ENCODE data around the gene NPHP1.
"Not testable (repeated sequence)": the region's sequence is repeated elsewhere in the genome, so short reads cannot be mapped to it uniquely, and the experiment has no call there.

NPHP1 gene

GRCh38 chr2:110197452-110197851 is 7.4 kb downstream of the NPHP1 start:
- no peak for DNase-seq

DNA sequence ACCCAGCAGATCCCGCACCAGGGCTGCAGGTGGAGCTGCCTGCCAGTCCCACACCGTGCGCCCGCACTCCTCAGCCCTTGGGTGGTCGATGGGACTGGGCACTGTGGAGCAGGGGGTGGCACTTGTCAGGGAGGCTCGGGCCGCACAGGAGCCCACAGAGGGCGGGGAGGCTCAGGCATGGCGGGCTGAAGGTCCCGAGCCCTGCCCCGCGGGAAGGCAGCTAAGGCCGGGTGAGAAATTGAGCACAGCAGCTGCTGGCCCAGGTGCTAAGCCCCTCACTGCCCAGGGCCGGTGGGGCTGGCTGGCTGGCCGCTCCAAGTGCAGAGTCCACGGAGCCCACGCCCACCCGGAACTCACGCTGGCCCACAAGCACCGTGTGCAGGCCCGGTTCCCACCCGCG is 14.6 kb downstream of the NPHP1 start:
- DNase-seq: not testable (repeated sequence)

GRCh38 chr2:110182449-110182848 is 22.4 kb downstream of the NPHP1 start:
- DNase-seq: no peak

DNA sequence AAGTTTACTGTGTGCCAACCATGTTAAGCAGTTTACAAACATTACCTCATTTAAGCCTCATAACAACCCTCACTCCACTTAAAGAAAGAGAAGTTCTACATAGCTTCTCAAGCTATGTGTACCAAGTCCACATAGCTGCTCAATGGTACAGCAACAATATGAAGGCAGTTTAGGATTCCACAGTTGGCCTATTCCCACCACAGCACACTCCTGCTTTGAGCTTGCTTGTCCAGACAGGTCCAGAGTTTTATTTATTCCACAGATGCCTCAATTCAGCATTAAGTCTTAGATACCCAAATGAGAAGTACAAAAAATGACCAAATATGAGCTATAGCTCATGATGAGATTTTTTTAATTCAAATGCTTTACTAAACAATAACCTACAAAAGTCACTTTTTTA is 24.8 kb downstream of the NPHP1 start:
- no peak for DNase-seq

- no peak for DNase-seq
Observed at GRCh38 chr2:110173523-110173922, 31.3 kb downstream of the NPHP1 start.

GRCh38 chr2:110172506-110172905 is 32.3 kb downstream of the NPHP1 start:
- no peak for DNase-seq

GRCh38 chr2:110170102-110170501 is 34.7 kb downstream of the NPHP1 start:
- no peak for DNase-seq

DNA sequence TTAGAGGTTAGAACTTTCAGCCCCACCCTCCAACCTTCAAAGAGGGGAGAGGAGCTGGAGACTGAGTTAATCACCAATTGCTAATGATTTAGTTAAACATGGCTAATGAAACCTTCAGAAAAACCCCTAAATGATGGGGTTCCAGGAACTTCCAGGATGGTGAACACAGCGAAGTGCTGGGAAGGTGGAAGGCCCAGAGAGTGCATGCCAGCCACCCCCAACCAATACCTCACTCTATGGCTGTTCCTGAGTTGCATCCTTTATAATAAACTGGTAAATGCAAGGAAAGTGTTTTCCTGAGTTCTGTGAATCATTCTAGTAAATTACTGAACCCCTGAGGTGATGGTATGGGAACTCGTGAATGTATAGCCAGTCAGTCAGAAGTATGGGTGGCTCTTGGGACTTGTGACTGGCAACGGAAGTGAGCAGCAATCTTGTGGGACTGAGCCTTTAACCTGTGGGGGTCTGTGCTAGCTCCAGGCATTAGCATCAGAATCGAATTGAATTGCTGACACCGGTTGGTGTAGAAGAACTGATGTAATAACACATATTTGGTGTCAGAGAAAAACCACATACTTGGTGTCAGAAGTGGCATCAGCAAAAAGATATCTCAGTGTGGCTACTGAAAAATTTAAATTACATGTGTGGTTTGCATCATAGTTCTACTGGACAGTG is 37.4 kb downstream of the NPHP1 start:
- DNase-seq: no peak

- DNase-seq: no peak
Observed at GRCh38 chr2:110166266-110166665, 38.5 kb downstream of the NPHP1 start.

DNA sequence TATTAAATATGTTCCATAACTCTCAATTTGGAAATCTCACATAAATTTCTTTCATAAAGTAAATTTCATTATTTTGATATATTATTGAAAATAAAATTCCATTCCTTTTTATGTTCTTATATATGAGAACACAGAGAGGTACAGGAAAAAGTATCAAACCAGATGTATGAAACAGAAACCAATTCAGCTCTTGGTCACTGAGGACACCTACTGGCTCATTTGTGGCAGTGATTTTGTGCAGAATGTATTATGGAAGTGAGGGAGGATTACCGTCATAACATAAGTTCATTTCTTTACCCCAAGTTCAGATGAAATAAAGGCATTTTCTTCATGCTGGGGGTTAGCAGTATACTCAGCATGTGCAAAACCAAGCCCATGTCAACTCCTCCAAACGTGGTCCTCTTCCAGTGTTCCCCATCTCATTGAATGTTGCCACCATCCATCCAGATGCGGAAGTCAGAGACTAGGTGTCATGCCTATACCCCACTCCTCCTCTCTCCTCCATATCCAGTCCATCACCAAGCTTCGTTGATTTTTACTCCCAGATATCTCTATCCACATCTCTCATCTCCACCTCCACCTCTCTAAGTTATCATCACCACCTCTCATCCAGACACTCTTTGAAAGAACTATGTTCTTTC is 47.5 kb downstream of the NPHP1 start:
- peak; percentile 18 to 26 for DNase-seq

- DNase-seq: not testable (repeated sequence)
Observed at GRCh38 chr2:110154828-110155227, 50.0 kb downstream of the NPHP1 start.

- DNase-seq: not testable (repeated sequence)
Observed at GRCh38 chr2:110154188-110154587, 50.6 kb downstream of the NPHP1 start.

DNA sequence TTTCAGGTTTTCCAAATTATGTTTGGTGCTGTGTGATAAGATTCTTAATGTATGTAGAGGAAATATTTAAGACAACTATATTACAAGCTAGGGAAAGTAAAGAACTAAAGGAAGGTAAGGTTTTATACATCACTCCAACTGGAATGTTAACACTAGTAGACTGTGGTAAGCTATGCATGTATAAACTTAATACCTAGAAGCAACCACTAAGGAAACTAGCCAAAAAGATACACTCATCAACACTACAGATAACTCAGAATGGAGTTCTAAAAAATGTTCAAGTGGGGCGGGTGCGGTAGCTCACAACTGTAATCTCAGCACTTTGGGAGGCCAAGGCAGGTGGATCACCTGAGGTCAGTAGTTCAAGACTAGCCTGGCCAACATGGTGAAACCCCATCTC is 51.4 kb downstream of the NPHP1 start:
- DNase-seq: no peak

GRCh38 chr2:110152943-110153342 is 51.9 kb downstream of the NPHP1 start:
- no peak for DNase-seq

- no peak for DNase-seq
Observed at GRCh38 chr2:110149330-110150220, 55.2 kb downstream of the NPHP1 start.

DNA sequence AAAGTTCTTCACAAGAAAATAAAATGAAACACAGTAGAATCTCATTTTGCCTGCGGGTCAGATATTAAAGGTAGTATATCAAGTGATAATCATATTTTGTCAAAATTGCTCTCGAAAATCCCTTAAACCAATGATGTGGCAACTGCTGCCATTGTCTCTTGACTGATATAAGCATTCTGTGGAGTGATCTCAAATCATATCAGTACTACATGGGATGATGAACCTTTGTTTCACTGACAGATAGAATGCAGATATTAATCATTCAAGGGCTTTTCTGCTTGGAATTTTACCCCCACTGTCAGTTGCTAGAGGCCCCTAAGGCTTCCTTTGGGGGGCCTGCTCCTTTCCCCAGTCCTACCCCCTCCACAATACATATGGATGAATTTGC is 57.9 kb downstream of the NPHP1 start:
- DNase-seq: no peak

- DNase-seq: no peak
Observed at GRCh38 chr2:110146183-110146944, 58.4 kb downstream of the NPHP1 start.

- DNase-seq: no peak
Observed at GRCh38 chr2:110143982-110144381, 60.8 kb downstream of the NPHP1 start.

DNA sequence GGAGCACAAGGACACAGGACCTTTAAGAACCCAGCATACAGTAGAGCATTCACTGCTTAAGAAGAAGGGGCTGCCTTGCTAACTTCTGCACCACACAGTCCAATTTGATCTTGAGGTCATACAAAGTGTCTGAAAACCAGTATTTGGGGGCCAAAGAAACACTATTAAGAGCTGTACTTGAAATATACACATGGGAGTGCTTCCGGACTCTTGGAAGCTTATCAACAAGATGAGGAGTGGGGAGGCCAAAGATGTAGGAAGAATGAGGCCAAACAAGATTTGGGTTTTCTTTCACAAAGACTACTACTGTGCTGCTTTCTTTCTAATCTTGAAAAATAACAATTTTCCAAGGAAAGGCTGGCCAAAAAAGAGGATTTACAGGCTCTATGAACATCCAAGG is 64.4 kb downstream of the NPHP1 start:
- DNase-seq: no peak

DNA sequence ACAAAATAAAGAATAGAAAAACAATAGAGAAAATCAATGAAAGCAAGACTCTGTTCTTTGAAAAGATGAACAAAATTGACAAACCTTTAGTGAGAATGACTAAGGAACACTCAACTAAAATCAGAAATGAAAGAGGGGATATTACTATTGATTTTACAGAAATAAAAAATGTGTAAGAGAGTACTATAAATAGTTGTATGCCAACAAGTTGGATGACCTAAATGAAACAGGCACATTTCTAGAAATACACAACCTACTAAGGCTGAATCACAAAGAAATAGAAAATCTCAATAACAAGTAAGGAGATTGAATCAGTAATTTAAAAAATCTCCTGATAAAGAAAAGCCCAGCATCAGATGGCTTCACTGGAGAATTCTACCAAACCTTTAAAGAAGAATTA is 70.8 kb downstream of the NPHP1 start:
- DNase-seq: no peak

DNA sequence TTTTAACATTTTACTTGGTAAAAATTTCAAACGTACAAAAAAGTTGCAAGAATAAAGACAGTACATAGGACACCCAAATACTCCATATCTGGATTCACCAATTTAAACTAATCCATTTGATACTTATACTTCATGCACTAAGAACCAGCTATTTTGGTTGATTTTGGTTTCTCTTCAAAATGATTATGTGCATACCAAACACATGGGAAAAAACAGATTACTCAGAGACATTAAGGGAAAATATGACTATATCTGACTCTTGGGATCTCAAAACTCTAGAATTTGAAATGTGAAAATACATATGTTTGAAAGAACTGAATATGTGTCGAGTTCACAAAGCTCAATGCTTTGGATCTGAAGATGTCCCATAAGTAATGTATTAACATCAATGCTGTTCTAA is 73.6 kb downstream of the NPHP1 start:
- DNase-seq: no peak

GRCh38 chr2:110130757-110131156 is 74.1 kb downstream of the NPHP1 start:
- DNase-seq: no peak

DNA sequence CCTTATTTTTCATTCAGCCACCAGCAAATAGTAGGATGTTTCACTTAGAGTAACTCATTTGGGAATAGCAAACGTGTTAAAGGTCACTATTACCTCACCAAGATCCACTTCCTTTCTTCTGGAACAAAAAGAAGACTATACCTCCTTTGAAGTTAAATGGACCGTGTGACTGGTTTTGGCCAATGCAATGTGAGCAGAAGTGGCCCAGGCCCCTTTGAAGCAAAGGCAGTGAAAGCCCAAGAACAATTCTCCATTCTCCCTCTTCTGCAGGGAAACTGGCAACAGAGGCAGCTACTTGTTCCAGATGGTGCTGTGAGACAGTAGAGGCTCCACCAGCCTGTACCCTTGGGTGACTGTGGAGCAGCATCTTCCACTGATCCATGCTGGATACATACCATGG is 77.9 kb downstream of the NPHP1 start:
- DNase-seq: no peak

All from AML-193 (cell line).